ENCODE results near the gene PABPN1.

DNA sequence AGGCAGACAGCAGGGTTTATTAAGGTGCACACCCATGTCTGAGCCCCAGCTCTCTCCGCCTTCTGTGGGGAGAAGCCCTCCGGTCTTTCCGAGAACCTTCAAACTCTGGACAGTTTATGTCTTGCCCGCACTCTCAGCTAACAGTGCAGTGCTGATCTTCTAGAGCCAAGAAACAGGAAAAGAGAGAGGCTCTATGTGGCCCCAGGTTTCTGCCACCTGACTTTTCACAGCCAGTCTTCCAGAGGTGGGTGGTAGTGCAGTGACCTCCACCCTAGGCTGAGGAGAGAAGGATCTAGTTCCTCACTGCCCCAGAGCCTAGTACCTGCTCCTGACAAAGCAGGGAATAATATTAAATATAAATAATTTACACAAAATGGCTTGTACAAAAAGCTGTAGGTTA lies 35.4 kb downstream of the PABPN1 start:
- TF ChIP-seq, protein P1, sequence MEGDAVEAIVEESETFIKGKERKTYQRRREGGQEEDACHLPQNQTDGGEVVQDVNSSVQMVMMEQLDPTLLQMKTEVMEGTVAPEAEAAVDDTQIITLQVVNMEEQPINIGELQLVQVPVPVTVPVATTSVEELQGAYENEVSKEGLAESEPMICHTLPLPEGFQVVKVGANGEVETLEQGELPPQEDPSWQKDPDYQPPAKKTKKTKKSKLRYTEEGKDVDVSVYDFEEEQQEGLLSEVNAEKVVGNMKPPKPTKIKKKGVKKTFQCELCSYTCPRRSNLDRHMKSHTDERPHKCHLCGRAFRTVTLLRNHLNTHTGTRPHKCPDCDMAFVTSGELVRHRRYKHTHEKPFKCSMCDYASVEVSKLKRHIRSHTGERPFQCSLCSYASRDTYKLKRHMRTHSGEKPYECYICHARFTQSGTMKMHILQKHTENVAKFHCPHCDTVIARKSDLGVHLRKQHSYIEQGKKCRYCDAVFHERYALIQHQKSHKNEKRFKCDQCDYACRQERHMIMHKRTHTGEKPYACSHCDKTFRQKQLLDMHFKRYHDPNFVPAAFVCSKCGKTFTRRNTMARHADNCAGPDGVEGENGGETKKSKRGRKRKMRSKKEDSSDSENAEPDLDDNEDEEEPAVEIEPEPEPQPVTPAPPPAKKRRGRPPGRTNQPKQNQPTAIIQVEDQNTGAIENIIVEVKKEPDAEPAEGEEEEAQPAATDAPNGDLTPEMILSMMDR (IDR thresholded peaks at IDR 0.05; ENCODE audit: insufficient read depth, low read length, poor library complexity, severe bottlenecking) = no peak
- no peak for TF ChIP-seq EZH2phosphoT487 (conservative IDR thresholded peaks at IDR 0.05; ENCODE audit: low read length)

Measured in SU-DHL-6 (cell line).